ENCODE measurements around the gene CYTH4. TPM values are rescaled to one million over a fixed set of nuclear protein-coding genes. Genes with fewer than 3 reads are reported as not detected.
A peak's percentile ranks its signal among the peaks of the same experiment; 100 is the strongest.

The CYTH4 gene
- total and polyA plus RNA-seq, 2 of the 8 experiments (the other 6 are each of a cell fraction or from before 2014, with no cell fraction given) = 0.09 TPM; not detected in 1

DNA sequence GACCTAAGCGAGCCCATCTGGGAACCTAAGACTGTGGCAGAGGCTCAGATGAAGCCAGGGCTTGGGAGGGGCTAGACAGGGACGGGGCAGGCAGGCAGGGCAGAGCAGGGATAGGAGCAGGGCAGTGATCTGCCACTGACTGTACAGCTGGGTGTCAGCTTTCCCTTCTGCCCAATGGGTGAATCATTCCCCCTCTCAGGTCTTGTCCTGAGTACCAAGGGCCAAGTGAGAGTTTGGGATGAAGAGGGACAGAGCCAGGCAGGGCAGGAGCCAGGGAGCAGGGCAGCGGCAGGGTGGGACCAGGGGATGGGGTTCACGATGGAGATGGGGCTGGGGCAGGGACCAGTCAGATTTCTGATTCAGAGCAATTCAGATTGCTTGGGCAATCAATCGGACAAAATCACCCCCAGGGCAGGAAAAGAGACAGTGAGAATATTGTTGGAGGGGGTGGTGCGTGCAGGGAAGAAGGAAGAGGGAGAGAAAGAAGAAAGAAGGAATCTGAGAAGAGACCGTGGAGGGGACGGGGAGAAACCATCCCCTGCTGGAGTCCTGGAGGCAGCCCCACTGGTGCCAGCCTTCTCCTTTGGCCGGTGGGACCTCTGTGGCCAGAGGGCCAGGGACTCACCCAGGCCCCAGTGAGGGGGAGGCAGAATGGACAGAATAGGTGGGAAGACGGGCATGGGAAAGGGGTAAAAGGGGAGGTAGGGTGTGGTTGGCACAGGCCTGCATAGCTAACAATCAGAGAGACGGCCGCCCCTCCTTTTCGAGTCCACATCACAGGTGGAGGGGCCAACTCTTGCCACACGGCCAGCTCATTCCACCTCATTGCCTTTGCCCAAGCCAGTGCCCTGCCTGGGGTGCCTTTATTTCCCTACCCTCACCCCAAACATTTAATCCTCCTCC, 47.2 kb downstream of the CYTH4 start:
- Histone ChIP-seq H2AFZ (ENCODE audit: low read length) (no peak overlapping the region), H2BK12ac (ENCODE audit: low read depth, low read length) (no peak overlapping the region), H3K14ac (ENCODE audit: insufficient read length) (no peak overlapping the region), H3K4me3 (ENCODE audit: extremely low read depth in 1 of 4, insufficient read depth in 2 of 4, low read depth in 3 of 4, low read length in 4 of 4) (no peak overlapping the region), H2BK20ac (ENCODE audit: low read length) (0 out of 2 replicates have a peak overlapping the region, but pooled peaks have one; percentile 48), H4K91ac (replicated peaks; ENCODE audit: insufficient read length, low read length) (no peak overlapping the region), H3K79me1 (ENCODE audit: low read depth, low read length) (no peaks in the 10 kb centered on the region), H3K27me3 (replicated peaks in 1 of 4; ENCODE audit: control insufficient read depth in 3 of 4, extremely low read depth in 1 of 4, insufficient read depth in 3 of 4, low read length in 3 of 4) (peaks cover 0 to 29% (median 17%) of the 10 kb centered on the region in 4 experiments; a peak in 6 of 7 replicates), H3K18ac (ENCODE audit: extremely low read depth, low read length) (no peak overlapping the region; the same call in 1 of the 2 replicates), H3K27ac (ENCODE audit: low read depth, low read length) (no peak overlapping the region), H3K79me2 (ENCODE audit: control insufficient read depth in 1 of 2, insufficient read depth in 2 of 2, low read length in 2 of 2) (no peaks in the 10 kb centered on the region), H4K8ac (ENCODE audit: extremely low read depth, insufficient read depth, low read length) (peak overlapping the region; percentile 43; the same call in 1 of the 2 replicates), H3K9me3 (ENCODE audit: insufficient read depth in 2 of 2, low read depth in 1 of 2, low read length in 1 of 2) (no peaks in the 10 kb centered on the region), H4K5ac (ENCODE audit: insufficient read length, low read depth, low read length) (no peak overlapping the region), H3K56ac (replicated peaks; ENCODE audit: insufficient read length, low read depth, low read length) (no peak overlapping the region), H3K4me2 (ENCODE audit: insufficient read depth in 1 of 2, low read depth in 2 of 2, low read length in 2 of 2) (no peak overlapping the region), H3K23me2 (ENCODE audit: low read depth, low read length) (peaks cover 7% of the 10 kb centered on the region; the same call in 1 of the 2 replicates), H4K20me1 (replicated peaks in 1 of 2; ENCODE audit: control insufficient read depth in 1 of 2, insufficient read depth in 2 of 2, low read length in 2 of 2) (no peaks in the 10 kb centered on the region), H2BK120ac (replicated peaks; ENCODE audit: low read depth, low read length) (no peak overlapping the region), H3K4ac (replicated peaks; ENCODE audit: insufficient read length, low read depth, low read length) (no peak overlapping the region), H3K9ac (replicated peaks in 1 of 4; ENCODE audit: extremely low read depth in 1 of 4, low read depth in 3 of 4, low read length in 3 of 4) (no peak overlapping the region), H2AK5ac (ENCODE audit: low read depth, low read length) (no peak overlapping the region), H3K36me3 (ENCODE audit: control insufficient read depth in 2 of 4, insufficient read depth in 4 of 4, low read length in 3 of 4) (no peaks in the 10 kb centered on the region), H3K4me1 (replicated peaks in 1 of 4; ENCODE audit: control insufficient read depth in 3 of 4, insufficient read depth in 4 of 4, low read length in 3 of 4) (peaks cover 0 to 21% (median 8%) of the 10 kb centered on the region in 4 experiments; a peak in 6 of 7 replicates), H2BK5ac (ENCODE audit: low read depth, low read length) (no peak overlapping the region), H3K23ac (ENCODE audit: insufficient read length) (no peak overlapping the region), H2BK15ac (ENCODE audit: low read length) (no peak overlapping the region)
- WGBS, 2 experiments (ENCODE audit: extremely low coverage in 1 of 2, insufficient coverage in 1 of 2, insufficient read length in 1 of 2, insufficient replicate concordance in 2 of 2, low coverage in 1 of 2, low lambda C conversion rate in 2 of 2, missing lambda C conversion rate in 1 of 2) = 75% methylated on average over 13 of the region's 14 CpGs; no CpG with 5 or more reads in 1 of the 2 experiments
- POLR2A ChIA-PET (ENCODE audit: partially characterized antibody) = interaction anchor here (0.9 to 2.4 kb wide), 2 partner anchors 13 to 97 kb away, joined by 3 to 9 read pairs; no protein-coding TSS in a partner anchor
- FAIRE-seq = no peak
- no peak for DNase-seq (ENCODE audit: low read depth in 1 of 2, low spot score in 2 of 2)
- CTCF ChIA-PET (ENCODE audit: partially characterized antibody) = interaction anchor here (0.6 to 7.5 kb wide), 12 partner anchors 8 to 129 kb away, joined by 3 to 61 read pairs (median 6); no protein-coding TSS in a partner anchor
- TF ChIP-seq EGR1 (IDR thresholded peaks at IDR 0.05; ENCODE audit: borderline replicate concordance, low read depth, low read length) (no peak), TCF12 (IDR thresholded peaks at IDR 0.05; ENCODE audit: low read depth, low read length) (no peak), SRF (IDR thresholded peaks at IDR 0.05; ENCODE audit: low read depth, low read length) (no peak), TEAD4 (IDR thresholded peaks at IDR 0.05; ENCODE audit: low read depth, low read length) (no peak), EP300 (IDR thresholded peaks at IDR 0.05; ENCODE audit: borderline replicate concordance in 1 of 2, low read depth in 2 of 2, low read length in 2 of 2) (no peak), BCL11A (IDR thresholded peaks at IDR 0.05; ENCODE audit: low read depth in 2 of 2, low read length in 2 of 2) (no peak), CBX8 (IDR thresholded peaks at IDR 0.05; ENCODE audit: borderline replicate concordance, low read depth, low read length) (no peak), SP4 (IDR thresholded peaks at IDR 0.05; ENCODE audit: low read length) (no peak), SIN3A (conservative IDR thresholded peaks at IDR 0.05 in 1 of 2, IDR thresholded peaks at IDR 0.05 in 1 of 2; ENCODE audit: low read depth in 1 of 2, low read length in 2 of 2) (no peak)

Data from H1 (cell line).